DMS114 treated with DMSO at 0.1 percent for 48 hours (cell line): ENCODE results near the gene JPH2.

Experiments
- DNase-seq: peaks from one replicate; lab custom pipeline; 2025; ENCODE audit not compliant: unreplicated experiment; lab: John Stamatoyannopoulos, UW

The JPH2 gene

DNA sequence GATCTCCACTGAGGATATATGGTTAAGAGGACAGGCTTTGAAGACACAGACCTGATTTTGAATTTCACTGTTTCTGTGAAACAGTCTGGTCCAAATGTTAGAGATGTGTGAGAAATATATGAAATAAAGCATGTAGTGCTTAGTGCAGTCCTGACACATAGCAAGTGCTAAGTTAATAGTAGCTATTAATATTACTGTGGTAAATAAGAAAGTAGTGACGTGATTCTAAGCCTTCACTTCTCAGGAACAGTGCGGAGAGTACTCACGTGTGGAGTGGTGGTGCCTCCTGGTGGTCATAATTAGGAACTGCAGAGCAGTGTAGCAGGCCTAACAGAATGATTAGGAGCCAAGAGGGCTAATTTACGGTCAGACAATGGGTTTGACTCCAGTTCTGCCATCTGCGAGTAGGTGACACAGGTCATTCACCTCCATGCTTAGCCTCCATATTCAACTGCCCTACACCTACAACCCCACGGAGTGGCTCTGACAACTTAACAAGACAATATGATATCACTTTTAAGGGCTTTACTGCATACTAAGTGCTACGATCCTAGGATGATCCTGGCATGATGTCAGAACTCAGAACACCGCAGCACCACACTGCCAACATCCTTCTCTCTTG is 106.2 kb downstream of the JPH2 start:
- peak; percentile 54 for DNase-seq

DNA sequence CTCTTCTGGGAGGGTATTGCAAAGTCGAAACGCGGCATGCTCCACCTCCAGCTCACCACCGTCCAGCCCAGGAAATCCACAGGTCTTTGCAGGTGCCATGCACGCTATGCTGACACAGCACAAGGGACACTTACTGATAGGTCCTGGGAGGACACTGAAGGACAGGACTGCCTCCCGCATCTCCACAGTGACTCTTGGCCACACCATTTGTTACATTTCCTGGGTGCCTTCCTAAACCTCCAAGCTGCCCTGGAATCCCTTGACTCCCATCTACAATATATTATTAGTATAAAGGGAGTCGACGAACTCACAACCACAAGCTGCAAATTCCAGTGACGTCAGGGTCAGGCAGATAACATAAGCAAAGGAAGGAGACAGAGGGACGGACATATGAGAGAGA is 106.9 kb downstream of the JPH2 start:
- DNase-seq = no peak

DNA sequence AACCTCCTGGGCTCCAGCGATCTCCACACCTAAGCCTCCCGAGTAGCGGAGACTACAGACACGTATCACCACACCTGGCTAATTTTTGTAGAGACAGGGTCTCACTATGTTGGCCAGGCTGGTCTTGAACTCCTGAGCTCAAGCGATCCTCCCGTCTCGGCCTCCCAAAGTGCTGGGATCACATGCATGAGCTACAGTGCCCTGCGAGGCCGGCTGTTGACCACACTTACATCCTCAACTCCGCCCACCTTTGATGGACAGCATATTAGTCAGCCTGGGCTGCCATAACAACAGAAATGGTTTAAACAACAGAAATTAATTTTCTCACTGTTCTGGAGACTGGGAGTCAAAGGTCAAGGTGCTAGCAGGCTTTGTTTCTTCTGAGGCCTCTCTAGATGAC is 107.7 kb downstream of the JPH2 start:
- no peak for DNase-seq

DNA sequence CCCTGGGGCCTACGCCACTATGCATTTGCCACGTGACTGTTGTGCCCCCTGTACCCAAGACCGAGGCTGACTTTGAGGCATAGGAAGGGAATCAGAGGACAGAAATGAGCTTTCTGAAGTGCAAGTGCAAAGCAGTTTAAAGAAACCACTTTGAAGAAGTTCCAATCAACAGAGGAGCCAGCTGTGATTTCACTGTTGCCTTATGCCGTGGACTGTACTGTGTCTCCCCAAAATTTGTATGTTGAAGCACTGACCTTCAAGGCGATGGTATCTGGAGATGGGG is 111.1 kb downstream of the JPH2 start:
- no peak for DNase-seq

DNA sequence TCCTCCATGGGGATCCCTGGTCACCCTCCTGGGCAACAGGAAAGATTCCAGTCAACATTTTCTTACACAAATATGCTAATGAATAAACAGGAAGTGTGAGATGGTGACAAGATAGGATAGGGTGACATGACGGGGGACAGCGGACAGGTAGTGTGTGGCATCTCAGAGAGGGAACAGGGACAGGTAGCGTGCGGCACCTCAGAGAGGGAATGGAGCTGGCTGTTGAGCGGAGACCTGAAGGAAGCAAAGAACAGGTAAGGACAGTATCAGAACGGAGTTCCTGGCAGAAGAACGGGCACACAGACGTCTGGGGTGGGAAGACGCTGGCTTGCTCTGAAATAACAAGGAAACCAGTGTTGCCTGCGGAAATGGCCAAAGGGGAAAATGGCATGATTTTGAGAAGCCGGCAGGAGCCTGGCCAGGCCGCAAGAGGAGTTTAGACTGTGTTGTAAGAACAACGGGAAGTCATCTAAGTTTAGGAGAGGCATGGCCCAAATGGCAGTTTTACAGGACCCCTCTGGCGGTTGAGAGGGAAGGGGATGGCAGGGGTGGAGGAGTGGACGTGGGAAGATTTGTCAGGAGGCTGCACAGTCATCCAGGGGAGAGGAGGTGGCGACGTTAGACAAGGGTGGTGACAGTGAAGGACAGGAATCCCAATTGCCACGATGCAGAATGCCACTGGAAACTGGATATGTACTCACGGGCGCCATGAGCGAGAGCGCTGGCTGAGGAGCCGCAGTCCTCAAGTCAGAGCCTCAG is 111.6 kb downstream of the JPH2 start:
- DNase-seq = no peak

DNA sequence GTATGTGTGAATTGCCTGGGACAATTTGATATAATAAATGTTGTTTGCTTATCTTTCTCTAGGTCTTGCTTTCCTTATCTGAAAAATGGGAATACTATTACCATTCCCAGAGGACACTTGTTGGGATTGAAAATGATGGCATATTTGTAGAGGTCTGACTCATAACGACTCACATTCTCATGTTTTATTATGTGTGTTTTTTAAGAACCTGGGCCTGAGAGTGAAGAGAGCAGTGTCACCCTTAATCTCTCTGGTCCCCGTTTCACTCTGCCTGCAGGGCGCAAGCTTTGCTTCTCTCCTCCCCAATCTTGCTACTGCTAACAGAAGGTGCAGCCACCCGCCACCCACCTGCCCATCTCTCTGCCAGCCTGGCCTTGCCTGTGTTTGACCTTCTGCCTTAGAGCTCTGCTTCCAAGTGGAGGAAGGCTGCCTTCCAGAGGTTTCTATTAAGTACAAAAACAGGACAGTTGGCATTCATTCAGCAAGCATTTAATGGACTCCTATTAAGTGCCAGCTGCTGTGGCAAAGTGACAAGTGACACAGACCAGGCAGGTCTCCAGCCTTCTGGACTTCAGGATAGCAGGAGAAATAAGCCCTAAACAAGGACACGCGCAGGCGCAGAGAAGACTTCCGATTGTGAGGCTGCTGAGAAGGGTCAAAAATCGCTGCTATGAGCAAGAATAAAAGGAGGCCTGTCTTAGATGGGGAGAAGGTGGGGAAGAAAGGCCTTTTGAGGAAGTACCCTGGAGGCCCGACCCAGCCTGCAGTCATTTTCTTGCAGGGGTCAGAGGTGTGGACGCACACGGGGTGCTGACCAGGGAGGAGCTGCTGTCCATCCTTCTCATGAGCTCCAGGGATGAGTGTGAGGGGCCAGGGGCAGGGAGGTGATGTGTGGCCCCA is 112.5 kb downstream of the JPH2 start:
- no peak for DNase-seq

DNA sequence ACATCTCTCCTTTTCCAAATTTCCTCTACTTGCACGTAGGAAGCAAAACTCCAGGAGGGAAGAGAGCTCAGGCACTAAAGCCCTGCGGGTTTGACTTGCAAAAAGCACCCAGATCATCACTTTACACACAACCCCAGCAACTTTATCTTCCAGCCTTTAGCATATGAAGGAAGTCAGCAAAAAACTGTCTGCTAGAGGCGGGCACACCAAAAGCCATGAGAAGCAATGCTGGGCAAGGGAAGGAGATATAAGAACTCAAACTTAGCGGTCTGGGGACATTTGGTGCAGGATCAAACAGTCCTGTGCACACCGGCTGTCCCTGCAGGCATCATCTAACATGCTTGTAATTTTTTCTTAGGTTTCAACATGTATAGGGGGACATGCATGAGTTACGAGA is 113.3 kb downstream of the JPH2 start:
- no peak for DNase-seq

DNA sequence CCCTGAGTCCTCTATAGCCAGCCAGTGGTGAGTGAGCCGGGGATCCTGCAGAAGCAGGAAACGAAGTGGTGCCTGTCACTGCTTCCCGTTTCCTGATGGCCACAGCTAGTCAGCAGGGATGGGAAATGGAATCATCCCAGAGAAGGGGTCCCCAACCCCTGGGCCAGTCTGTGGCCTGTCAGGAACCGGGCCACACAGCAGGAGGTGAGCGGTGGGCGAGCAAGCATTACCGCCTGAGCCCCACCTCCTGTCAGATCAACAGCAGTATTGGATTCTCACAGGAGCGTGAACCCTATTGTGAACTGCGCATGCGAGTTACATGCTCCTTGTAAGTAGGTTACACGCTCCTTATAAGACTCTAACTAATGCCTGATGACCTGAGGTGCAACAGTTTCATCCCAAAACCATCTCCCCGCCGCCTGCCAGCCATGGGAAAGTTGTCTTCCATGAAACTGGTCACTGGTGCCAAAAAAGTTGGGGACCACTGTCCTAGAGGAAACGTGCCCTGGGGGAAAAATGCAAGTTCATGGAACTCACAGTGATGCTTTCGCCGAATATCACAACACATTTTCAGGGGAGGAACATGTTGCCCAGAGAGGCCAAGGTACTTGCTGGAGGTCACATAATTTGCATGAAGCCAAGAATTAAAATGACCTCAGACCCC is 113.8 kb downstream of the JPH2 start:
- no peak for DNase-seq

DNA sequence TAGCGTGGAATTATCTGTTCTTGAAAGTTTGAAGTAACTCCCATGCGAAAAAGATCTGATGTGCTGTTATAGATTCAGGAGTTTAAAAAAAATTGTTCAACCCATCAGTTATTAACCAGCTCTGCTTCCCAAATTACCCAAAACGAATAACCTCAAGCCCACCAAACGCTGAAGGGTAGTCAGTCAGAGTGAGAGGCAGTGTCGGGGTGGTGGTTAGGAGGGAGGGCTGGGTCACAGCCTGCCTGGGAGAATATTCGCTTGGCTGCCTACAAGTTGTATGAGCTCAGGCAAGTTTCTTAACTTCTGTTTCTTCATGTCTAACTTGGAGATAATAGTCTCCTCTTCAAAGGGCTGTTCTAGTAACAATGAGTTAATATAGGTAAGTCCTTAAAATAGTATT is 114.6 kb downstream of the JPH2 start:
- no peak for DNase-seq

DNA sequence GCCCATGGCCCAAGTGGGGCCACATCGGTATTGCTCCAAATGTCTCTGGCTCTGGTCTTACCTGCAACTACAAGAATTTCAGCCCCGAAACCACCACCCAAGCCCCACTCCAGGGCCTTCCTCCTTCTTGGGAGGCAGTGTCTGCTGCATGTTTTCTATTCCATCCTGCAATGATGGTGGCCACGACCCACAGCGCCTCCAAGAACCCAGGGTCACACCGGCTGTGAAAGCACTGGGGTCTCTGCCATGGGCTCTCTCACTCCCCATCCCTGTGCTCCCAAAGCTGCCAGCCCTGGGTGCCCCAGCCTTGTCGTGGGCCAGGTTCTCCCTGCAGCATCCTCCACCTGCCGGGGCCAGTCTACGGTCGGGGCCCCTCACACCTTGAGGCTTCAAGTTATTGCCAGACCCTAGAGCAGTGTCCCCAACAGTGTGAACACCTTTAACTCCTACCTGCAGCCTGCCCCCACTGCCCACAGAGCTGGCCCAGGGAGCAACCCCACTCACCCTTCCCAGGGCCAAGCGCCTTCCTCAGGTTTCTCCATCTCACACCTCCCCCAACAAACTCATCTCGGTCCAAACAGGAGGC is 115.4 kb downstream of the JPH2 start:
- no peak for DNase-seq

DNA sequence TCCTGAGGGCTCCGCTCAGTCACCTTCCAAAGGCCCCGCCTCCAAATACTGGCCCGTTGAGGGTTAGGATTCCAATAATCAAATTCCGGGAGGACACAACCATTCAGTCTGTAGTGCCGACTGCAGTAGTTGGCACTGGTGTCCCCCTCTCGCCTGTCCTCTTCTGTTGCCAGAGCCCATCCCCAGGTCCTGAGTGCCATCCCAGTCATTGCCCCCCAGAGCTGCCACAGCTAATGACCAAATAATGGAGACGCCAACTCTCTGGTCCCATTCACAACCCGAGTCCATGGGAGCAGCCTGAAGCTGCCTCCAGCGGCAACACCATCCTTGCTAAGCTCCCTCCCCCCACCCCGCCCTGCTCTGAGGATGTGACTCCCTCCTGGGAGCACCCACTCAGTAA is 115.9 kb downstream of the JPH2 start:
- no peak for DNase-seq

DNA sequence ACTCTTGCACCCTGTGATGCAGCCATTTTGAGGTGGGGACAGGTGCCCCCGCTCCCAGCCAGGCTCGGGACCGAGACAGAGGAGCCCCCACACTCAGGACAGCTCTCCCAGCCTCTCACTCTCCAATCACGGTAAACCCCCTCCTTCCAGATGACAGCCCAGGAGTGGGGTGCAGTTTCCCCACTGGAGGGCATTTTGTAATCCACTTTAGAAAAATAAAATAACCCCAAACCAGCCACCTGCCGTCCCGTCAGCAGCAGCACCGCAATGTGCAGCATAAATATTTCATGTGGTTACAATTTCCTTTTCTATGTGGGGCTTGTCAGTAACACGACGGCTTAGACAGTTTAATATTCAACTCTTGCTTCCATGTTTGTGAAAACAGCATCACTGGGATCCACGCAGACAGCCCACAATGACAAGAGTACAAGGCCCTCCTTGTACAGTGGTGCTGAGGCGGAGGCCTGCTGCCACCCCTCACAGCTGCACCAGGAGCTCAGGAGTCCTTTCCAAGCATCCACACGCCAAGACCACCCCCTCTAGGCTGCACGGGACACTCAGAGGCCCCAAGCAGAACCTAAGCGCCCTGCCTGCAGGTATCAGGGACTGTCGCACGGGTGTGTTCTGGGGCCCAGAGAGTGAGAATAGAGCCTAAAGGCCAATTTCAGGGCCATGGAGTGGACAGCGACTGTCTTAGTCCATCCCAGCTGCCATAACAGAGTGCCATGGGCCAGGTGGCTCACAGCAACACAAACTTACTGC is 116.7 kb downstream of the JPH2 start:
- DNase-seq = no peak

DNA sequence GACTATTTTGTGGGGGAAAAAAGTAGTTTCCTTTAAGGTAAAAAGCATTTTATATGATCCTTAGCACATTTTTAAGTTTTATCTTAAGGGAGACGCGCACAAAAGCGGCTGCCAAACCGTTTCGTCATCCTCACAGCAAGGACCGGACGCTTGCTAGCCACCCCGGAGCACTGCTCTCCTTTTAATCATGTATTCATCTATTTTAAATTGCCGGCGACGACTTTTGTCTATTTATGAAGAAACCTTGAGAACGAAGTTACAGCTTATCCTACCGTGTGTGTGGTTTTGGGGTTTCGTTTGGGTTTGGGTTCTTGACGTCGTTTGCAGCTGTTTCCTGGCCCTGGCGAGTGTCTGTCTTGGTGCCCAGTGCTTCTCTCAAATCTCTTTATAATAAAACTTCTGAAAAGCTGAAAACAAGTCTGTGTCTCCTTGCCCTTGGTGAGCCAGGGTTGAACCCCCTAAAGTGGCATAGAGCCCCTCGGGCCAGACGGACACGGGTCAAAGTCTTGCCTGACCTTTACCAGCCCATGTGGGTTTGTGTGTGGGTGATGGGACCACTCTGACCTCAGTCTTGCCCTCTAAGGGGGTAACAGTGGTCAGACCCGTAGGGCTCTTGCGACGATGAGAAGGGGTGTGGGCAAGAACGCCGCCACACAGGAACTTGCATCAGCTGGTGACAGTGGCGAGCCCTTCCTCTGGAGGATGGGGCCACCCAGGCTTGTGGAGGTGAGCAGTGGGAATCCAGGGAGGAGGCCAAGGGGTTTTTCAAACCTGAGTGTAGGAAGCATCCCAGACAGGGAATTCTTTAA is 117.6 kb downstream of the JPH2 start:
- DNase-seq = no peak

DNA sequence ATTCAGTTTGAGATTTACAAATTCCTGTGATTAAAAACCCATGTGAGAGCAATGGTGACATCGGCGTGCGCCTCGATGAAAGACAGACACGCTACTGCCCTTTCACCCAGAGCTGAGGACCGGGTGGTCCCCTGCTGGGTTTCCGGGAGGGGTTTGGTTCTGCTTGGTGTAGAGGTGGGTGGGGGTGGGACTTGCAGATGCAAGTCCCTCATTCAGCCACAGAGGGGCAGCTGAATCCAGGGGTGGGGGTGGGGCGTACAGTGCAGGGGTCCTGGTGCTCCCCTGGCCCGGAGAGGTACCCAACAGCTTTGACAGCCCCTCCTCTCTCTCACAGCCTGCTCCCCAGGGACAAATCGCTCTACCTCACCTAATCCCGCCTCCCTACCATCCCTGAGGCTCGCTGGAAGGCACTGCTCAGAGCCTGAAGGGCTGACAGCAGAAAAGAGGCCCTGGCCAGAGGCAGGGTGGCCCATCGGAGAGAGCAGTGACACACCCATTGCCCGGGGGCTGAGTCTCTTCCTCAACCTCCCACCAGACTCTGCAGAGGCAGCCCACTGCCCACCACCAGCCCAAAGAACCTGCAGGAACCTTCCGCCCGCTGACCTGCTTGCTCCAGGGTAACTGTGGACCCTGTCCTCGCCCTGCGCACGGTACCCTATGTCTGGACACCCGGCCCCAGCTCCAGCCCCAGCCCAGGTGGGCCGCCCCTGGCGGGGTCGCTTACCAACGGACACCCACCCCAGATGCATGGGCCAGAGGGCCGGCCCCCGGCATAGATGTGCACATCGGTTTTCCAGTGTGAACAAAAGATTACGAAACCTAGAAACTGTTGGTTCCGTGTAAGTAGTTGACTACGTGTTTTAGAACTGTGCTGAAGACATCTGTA is 118.4 kb downstream of the JPH2 start:
- no peak for DNase-seq

DNA sequence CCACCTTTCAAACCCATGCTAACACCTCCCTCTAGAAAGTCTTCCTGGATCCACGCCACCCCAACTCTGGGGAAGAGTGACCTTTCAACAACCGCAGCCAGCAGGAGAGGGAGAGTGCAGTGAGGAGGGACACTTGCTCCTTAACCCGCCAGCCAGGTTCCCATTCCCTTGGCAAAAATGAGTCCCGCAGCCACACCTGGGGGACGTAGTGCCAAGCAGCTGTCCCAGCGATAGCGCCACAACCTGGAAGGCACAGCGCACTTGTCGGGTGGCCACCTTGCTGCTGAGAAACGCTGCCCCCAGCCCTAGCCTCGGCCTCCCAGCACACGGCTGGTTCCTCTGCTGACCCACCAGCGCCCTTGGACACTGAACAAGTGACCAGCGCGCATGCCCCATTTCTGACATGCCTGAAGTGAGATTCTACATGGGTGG is 119.3 kb downstream of the JPH2 start:
- DNase-seq = no peak

DNA sequence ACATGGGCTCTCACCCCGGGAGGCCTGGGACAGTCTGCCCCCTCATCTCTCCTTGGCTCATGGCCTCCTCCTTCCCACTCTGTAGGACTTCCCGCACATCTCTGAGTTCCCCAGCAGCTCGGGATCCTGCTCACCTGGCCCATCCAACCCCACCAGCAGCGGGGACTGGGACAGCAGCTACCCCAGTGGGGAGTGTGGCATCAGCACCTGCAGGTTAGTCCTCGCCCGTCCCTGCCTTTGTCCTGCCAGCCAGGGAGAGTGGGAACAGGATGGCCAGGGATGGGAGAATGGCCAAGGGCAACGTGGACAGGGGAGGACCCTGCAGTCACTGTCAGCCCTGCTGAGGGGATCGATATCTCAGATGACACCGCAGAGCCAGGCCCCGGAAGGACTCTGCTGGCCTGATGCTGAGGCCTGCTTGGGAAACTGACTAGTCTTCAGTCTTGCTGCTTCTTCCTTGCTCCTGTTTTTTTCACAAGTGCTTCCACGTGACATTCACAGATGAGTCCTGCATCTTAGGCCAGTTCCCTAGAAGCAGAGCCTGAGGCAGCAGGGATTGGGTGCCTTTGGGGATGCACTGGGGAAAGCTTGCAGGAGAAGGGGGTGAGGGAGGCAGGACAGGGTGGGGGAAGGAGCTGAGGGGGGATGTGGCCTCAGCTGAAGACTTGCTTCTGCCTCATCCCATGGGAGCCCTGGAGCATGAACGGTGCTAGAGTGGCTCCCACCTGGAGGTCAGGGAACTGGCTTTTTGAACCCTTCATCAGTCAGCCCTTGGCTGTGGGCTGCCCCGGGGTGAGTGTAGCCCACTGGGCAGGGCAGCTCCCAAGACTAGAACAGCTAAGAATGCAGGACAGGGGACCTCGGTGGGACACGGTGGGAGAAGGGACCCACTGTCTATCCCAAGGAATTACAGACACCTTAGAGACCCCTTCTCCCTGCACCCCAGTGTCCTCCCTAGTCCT is 120.1 kb downstream of the JPH2 start:
- DNase-seq = no peak
